ENCODE results near the gene PWWP2B.

PWWP2B gene

DNA sequence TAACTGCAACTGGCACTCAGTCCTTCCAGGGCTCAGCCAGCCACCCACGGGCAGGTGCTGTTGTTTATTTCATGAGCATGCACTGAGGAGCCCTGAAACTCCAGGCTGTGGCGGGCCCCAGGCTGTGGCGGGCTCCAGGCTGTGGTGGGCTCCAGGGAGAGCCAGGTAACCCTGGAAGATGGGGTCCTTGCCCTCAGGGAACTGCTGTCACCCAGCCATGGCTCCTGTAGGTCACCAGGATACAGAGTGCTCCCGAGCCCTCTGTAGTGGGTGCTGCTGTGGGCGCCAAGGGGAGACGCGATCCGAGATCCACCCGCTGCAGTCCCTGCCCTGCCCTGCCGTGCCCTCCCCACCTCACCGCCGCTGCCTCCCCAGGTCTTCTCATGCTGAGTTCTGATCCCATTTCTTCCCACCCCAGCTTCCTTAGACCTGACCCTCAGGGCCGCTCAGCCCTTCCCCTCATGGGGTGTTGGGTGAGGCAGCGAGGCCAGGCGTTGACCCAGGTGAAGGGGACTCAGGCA is 35.4 kb upstream of the PWWP2B start:
- no peak for DNase-seq (ENCODE audit: low read depth, low spot score)
- ChIA-PET CTCF (interaction anchor here (0.6 to 3.7 kb wide), 9 partner anchors 8 to 275 kb away, joined by 3 to 28 read pairs (median 4); no protein-coding TSS in a partner anchor), POLR2A (no interaction called here)
- TF ChIP-seq, protein P1, sequence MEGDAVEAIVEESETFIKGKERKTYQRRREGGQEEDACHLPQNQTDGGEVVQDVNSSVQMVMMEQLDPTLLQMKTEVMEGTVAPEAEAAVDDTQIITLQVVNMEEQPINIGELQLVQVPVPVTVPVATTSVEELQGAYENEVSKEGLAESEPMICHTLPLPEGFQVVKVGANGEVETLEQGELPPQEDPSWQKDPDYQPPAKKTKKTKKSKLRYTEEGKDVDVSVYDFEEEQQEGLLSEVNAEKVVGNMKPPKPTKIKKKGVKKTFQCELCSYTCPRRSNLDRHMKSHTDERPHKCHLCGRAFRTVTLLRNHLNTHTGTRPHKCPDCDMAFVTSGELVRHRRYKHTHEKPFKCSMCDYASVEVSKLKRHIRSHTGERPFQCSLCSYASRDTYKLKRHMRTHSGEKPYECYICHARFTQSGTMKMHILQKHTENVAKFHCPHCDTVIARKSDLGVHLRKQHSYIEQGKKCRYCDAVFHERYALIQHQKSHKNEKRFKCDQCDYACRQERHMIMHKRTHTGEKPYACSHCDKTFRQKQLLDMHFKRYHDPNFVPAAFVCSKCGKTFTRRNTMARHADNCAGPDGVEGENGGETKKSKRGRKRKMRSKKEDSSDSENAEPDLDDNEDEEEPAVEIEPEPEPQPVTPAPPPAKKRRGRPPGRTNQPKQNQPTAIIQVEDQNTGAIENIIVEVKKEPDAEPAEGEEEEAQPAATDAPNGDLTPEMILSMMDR (IDR thresholded peaks at IDR 0.05; ENCODE audit: insufficient read depth, low read length, missing control alignments) = no peak
- no peak overlapping the region for H3K4me3 ChIP-seq (ENCODE audit: low read depth, low read length)

DNA sequence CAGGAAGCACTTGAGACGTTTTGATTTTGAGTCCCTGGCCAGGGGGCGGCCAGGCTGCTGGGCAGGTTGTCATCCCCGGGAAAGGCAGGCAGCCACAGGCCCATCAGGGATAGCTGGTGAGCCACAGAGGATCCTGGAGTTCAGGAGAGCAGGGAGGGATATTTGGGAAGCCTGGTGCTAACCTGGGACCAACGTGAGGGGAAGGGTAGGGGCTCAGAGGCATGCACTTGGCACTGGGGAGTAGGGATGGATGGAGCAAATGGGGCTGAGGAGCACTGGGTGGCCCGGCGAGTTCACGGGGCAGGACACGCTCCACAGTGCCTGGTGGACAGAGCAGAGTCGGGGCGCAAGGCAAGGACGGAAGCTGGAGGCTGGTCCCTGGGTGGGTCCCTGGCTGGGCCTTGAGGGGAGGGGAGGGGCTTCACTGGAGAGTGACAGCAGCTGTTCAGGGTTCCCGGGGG is 34.8 kb upstream of the PWWP2B start:
- TF ChIP-seq, protein P1 (IDR thresholded peaks at IDR 0.05; ENCODE audit: insufficient read depth, low read length, missing control alignments) = no peak
- POLR2A ChIA-PET = no interaction called here
- H3K4me3 ChIP-seq (ENCODE audit: low read depth, low read length) = no peak overlapping the region
- CTCF ChIA-PET = interaction anchor here (0.6 to 3.7 kb wide), 3 partner anchors 9 to 274 kb away, joined by 3 to 28 read pairs (median 5); no protein-coding TSS in a partner anchor
- DNase-seq (ENCODE audit: low read depth, low spot score) = no peak

DNA sequence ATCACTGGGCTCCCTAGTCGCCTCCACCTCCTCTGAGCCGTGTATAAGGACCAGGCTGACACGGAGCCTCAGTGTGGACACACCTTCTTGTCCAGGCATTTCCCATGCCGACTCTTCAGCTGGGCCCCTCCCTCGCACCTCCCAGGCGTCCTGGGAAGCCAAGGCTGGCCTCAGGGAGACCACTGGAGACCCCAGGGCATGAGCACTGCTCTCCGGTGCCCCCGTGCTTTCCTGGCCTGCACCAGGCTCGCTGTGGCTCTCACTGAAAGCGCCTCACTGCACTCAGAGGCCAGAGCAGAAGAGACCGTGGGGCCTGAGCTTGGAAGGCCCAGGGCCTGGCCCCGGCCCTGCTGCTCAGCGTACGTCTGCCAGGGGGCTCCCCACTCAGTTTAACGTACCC is 33.6 kb upstream of the PWWP2B start:
- TF ChIP-seq, protein P1 (IDR thresholded peaks at IDR 0.05; ENCODE audit: insufficient read depth, low read length, missing control alignments) = no peak
- CTCF ChIA-PET = interaction anchor here (1.0 kb wide), 1 partner anchor 10 kb away, joined by 3 read pairs; no protein-coding TSS in a partner anchor
- H3K4me3 ChIP-seq (ENCODE audit: low read depth, low read length) = no peak overlapping the region
- POLR2A ChIA-PET = no interaction called here
- no peak for DNase-seq (ENCODE audit: low read depth, low spot score)

- no peak overlapping the region for H3K4me3 ChIP-seq (ENCODE audit: low read depth, low read length)
- peak; percentile 45 for DNase-seq (ENCODE audit: low read depth, low spot score)
- TF ChIP-seq, protein P1 (IDR thresholded peaks at IDR 0.05; ENCODE audit: insufficient read depth, low read length, missing control alignments) = no peak
- ChIA-PET POLR2A (no interaction called here), CTCF (interaction anchor here (0.8 to 1.0 kb wide), 2 partner anchors 11 to 13 kb away, joined by 3 read pairs; no protein-coding TSS in a partner anchor)
Observed at GRCh38 chr10:132363921-132364593, 32.9 kb upstream of the PWWP2B start.

DNA sequence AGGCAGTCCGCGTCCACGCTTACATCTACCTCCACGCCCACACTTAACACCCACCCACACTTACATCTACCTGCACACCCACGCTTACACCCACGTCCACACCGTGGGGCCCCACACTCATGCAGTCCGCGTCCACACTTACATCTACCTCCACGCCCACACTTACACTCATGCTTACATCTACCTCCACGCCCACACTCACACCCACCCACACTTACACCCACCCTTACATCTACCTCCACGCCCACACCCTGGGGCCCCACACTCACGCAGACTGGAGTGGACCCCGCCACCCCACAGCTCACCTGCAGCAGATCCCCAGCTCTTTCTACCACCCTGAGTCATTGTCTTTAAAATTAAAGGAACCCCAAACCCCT is 32.4 kb upstream of the PWWP2B start:
- H3K4me3 ChIP-seq (ENCODE audit: low read depth, low read length) = no peak overlapping the region
- POLR2A ChIA-PET = no interaction called here
- CTCF ChIA-PET = interaction anchor here (0.8 kb wide), 1 partner anchor 14 kb away, joined by 3 read pairs; no protein-coding TSS in a partner anchor
- DNase-seq (ENCODE audit: low read depth, low spot score) = no peak
- TF ChIP-seq, protein P1 (IDR thresholded peaks at IDR 0.05; ENCODE audit: insufficient read depth, low read length, missing control alignments) = no peak

- DNase-seq (ENCODE audit: low read depth, low spot score) = no peak
- H3K4me3 ChIP-seq (ENCODE audit: low read depth, low read length) = no peak overlapping the region
- TF ChIP-seq, protein P1 (IDR thresholded peaks at IDR 0.05; ENCODE audit: insufficient read depth, low read length, missing control alignments) = no peak
- POLR2A ChIA-PET = no interaction called here
- CTCF ChIA-PET = interaction anchor here (0.8 kb wide), 1 partner anchor 14 kb away, joined by 3 read pairs; no protein-coding TSS in a partner anchor
Observed at GRCh38 chr10:132365102-132365501, 31.9 kb upstream of the PWWP2B start.

Measured in AG04449 (cell line).